ENCODE measurements around the gene PPFIA2.
A peak's percentile ranks its signal among the peaks of the same experiment; 100 is the strongest.

Gene PPFIA2

GRCh38 chr12:81209012-81209411 is 550.1 kb downstream of the PPFIA2 start:
- Histone ChIP-seq H3K4me1 (ENCODE audit: control insufficient read depth, insufficient read depth, low read length) (peaks cover 79% of the 10 kb centered on the region), H3K9ac (ENCODE audit: low read depth, low read length) (no peak overlapping the region), H3K4me3 (ENCODE audit: low read depth, low read length) (peak overlapping the region; percentile 30; the same call in 1 of the 2 replicates), H3K9me3 (ENCODE audit: control insufficient read depth, insufficient read depth, low read length) (no peaks in the 10 kb centered on the region), H3K27me3 (ENCODE audit: control insufficient read depth, insufficient read depth, low read length) (no peaks in the 10 kb centered on the region), H3K36me3 (ENCODE audit: control insufficient read depth, insufficient read depth, low read length) (no peaks in the 10 kb centered on the region), H3K27ac (ENCODE audit: low read depth, low read length) (peak overlapping the region; percentile 73)

- Histone ChIP-seq H3K27ac (ENCODE audit: low read depth, low read length) (peak overlapping the region; percentile 73), H3K9ac (ENCODE audit: low read depth, low read length) (no peak overlapping the region), H3K27me3 (ENCODE audit: control insufficient read depth, insufficient read depth, low read length) (no peaks in the 10 kb centered on the region), H3K36me3 (ENCODE audit: control insufficient read depth, insufficient read depth, low read length) (no peaks in the 10 kb centered on the region), H3K4me1 (ENCODE audit: control insufficient read depth, insufficient read depth, low read length) (peaks cover 79% of the 10 kb centered on the region), H3K4me3 (ENCODE audit: low read depth, low read length) (peak overlapping the region; percentile 30), H3K9me3 (ENCODE audit: control insufficient read depth, insufficient read depth, low read length) (no peaks in the 10 kb centered on the region)
Measured at GRCh38 chr12:81208187-81208911, 550.8 kb downstream of the PPFIA2 start.

Measured in HUES48 (cell line).